K562 (cell line): Measurements from ENCODE around the gene DSCAM. TPM values are rescaled to one million over a fixed set of nuclear protein-coding genes. Genes with fewer than 3 reads are reported as not detected.

Source experiments
- ATAC-seq: fragments of 200-7000 bp; cut with Tn5 transposase; 3 replicates; pipeline ENCODE4 v1.9.1; 2020; ENCODE audit warnings: moderate library complexity
- BruUV-seq: library from RNA; stranded (reverse); fragments of 400-500 nt; replicated peaks from 2 replicates; lab custom pipeline; 2021; lab: Mats Ljungman, UMichigan
- CTCF ChIA-PET: fragments of 300-600 bp; formaldehyde crosslinking; extraction: SDS; loops from one replicate; lab custom pipeline; 2021; ENCODE audit warnings: low intra/inter-chr PET ratio; lab: Yijun Ruan, JAX
- POLR2A ChIA-PET: fragments of 300-600, 350-650 bp; sonication (Branson Sonifier 250); formaldehyde crosslinking; extraction: SDS; loops from one replicate; lab custom pipeline; 2021; ENCODE audit warnings: antibody characterized with exemption, inconsistent platforms; lab: Yijun Ruan, JAX
- DNase-seq, 4 experiments: peaks; one replicate each; pipeline versions ENCODE4 v3.0.0 to v3.0.0-alpha.2; 2011 to 2018; ENCODE audit warnings: low spot score in 3 of 4, mixed read lengths in 3 of 4; ENCODE audit errors: extremely low read depth in 1 of 4
- FAIRE-seq: peaks from 2 replicates; lab custom pipeline; 2011; peaks lifted over from hg19 to GRCh38; lab: Jason Lieb, UNC
- H2AFZ ChIP-seq: 2 replicates; pipeline ENCODE4 v1.6.0; 2011; ENCODE audit warnings: low read depth, low read length, control low read depth, inconsistent platforms
- H3K27ac ChIP-seq: fragments of 200-600 bp; 3 replicates; pipeline ENCODE4 v1.8.0; 2011; ENCODE audit warnings: low read depth, mild to moderate bottlenecking, control low read depth, inconsistent platforms, low read length, moderate library complexity, mixed read lengths; ENCODE audit errors: extremely low read depth
- H3K27me3 ChIP-seq, 2 experiments: fragments of 300-600 bp in 1 of 2; 2 replicates in 1 of 2; 3 replicates in 1 of 2; pipeline versions ENCODE4 v1.6.0 to v1.8.0; 2011; ENCODE audit warnings: inconsistent platforms in 2 of 2, low read length in 2 of 2, mild to moderate bottlenecking in 1 of 2, mixed read lengths in 1 of 2, moderate library complexity in 1 of 2; ENCODE audit not compliant: control insufficient read depth in 2 of 2, insufficient read depth in 2 of 2
- H3K36me3 ChIP-seq: fragments of 300-600 bp; 3 replicates; pipeline ENCODE4 v1.8.0; 2011; ENCODE audit warnings: mild to moderate bottlenecking, low read length, inconsistent platforms; ENCODE audit not compliant: control insufficient read depth, insufficient read depth
- H3K4me1 ChIP-seq, 2 experiments: fragments of 200-600 bp in 1 of 2; replicated peaks in 1 of 2; 2 replicates in 1 of 2; 3 replicates in 1 of 2; pipeline versions ENCODE4 v1.5.1 to v1.8.0; 2011; ENCODE audit warnings: inconsistent platforms in 2 of 2, low read length in 2 of 2, mild to moderate bottlenecking in 1 of 2, mixed read lengths in 1 of 2, moderate library complexity in 1 of 2; ENCODE audit not compliant: control insufficient read depth in 2 of 2, insufficient read depth in 2 of 2
- H3K4me2 ChIP-seq: 2 replicates; pipeline ENCODE4 v1.6.1; 2011; ENCODE audit warnings: low read length, control low read depth, inconsistent platforms, mixed read lengths; ENCODE audit not compliant: insufficient read depth
- H3K4me3 ChIP-seq: fragments of 200-600 bp; sonication (generic), shearing (Covaris generic); 2 replicates; pipeline ENCODE4 v1.5.1; 2016; ENCODE audit warnings: control low read depth, inconsistent platforms
- H3K79me2 ChIP-seq: fragments of 200-600 bp; 3 replicates; pipeline ENCODE4 v1.8.0; 2011; ENCODE audit warnings: low read length, inconsistent platforms; ENCODE audit not compliant: control insufficient read depth, insufficient read depth
- H3K9ac ChIP-seq, 2 experiments: 2 replicates each; pipeline versions ENCODE4 v1.6.0 to v1.6.1; 2011; ENCODE audit warnings: low read depth in 2 of 2, low read length in 2 of 2, control low read depth in 1 of 2, inconsistent platforms in 1 of 2, mild to moderate bottlenecking in 1 of 2, mixed read lengths in 1 of 2; ENCODE audit not compliant: insufficient read depth in 1 of 2
- H3K9me1 ChIP-seq: one replicate; pipeline ENCODE4 v1.6.0; 2011; ENCODE audit warnings: inconsistent platforms, mild to moderate bottlenecking, low read length, moderate library complexity; ENCODE audit not compliant: control insufficient read depth, insufficient read depth
- H3K9me3 ChIP-seq: replicated peaks from 2 replicates; pipeline ENCODE4 v1.5.1; 2011; ENCODE audit warnings: low read depth, low read length, inconsistent platforms; ENCODE audit not compliant: control insufficient read depth, insufficient read depth
- H4K20me1 ChIP-seq: replicated peaks from 2 replicates; pipeline ENCODE4 v1.6.1; 2011; ENCODE audit warnings: low read length, inconsistent platforms, mixed read lengths; ENCODE audit not compliant: control insufficient read depth, insufficient read depth
- CBX5 ChIP-seq: IDR thresholded peaks from 2 replicates; pipeline ENCODE4 v1.6.1; 2014; ENCODE audit warnings: low read depth, borderline replicate concordance
- CUX1 ChIP-seq: fragments of 200-800 bp; sonication (Bioruptor generic); IDR thresholded peaks from 2 replicates; pipeline ENCODE4 v1.6.1; 2016; ENCODE audit warnings: missing genetic modification characterization, missing compliant biosample characterization
- HDAC3 ChIP-seq: fragments of 450-650 bp; IDR thresholded peaks from 2 replicates; pipeline ENCODE4 v1.6.1; 2018; ENCODE audit warnings: borderline replicate concordance, mild to moderate bottlenecking, moderate library complexity; ENCODE audit not compliant: partially characterized antibody
- NONO ChIP-seq, 2 experiments: fragments of 200-400 bp in 1 of 2; fragments of 450-650 bp in 1 of 2; formaldehyde crosslinking in 1 of 2; IDR thresholded peaks; 2 replicates each; pipeline ENCODE4 v1.6.1; 2017; ENCODE audit warnings: low read depth in 2 of 2, mild to moderate bottlenecking in 2 of 2, moderate library complexity in 2 of 2, low read length in 1 of 2
- NR2C2 ChIP-seq, 2 experiments: fragments of 200-800 bp in 1 of 2; sonication (Bioruptor generic) in 1 of 2; sonication (generic) in 1 of 2; formaldehyde crosslinking in 1 of 2; IDR thresholded peaks; 2 replicates each; pipeline versions ENCODE4 v1.6.1 to v1.8.0; 2016 to 2022; ENCODE audit warnings: mild to moderate bottlenecking in 1 of 2, missing compliant biosample characterization in 1 of 2, missing genetic modification characterization in 1 of 2, missing genetic modification reagents in 1 of 2
- POLR2G ChIP-seq: fragments of 200-400 bp; formaldehyde crosslinking; IDR thresholded peaks from 2 replicates; pipeline ENCODE4 v1.6.1; 2017; ENCODE audit warnings: low read depth, mild to moderate bottlenecking, antibody characterized with exemption, low read length, moderate library complexity
- SETDB1 ChIP-seq: IDR thresholded peaks from one replicate; pipeline ENCODE4 v1.6.1; 2012; ENCODE audit warnings: low read length, control low read depth, inconsistent platforms
- TOE1 ChIP-seq, 2 experiments: fragments of 450-650 bp in 1 of 2; sonication (generic) in 1 of 2; formaldehyde crosslinking in 1 of 2; IDR thresholded peaks; 2 replicates each; pipeline versions ENCODE4 v1.7.1 to v1.8.0; 2016 to 2022; ENCODE audit warnings: borderline replicate concordance in 2 of 2, mild to moderate bottlenecking in 2 of 2, antibody characterized with exemption in 1 of 2, inconsistent platforms in 1 of 2, low read depth in 1 of 2, missing genetic modification reagents in 1 of 2, moderate library complexity in 1 of 2
- ZFP30 ChIP-seq: fragments of 250-450 bp; sonication (Bioruptor Pico); IDR thresholded peaks from 2 replicates; pipeline ENCODE4 v1.8.0; 2022; ENCODE audit warnings: moderate library complexity, mild to moderate bottlenecking, inconsistent platforms, borderline replicate concordance
- ZHX1 ChIP-seq: fragments of 150-350 bp; conservative IDR thresholded peaks from 2 replicates; pipeline ENCODE4 v1.6.1; 2014; ENCODE audit warnings: low read length
- ZNF695 ChIP-seq: fragments of 450-650 bp; formaldehyde crosslinking; IDR thresholded peaks from 2 replicates; pipeline ENCODE4 v1.4.0; 2020; ENCODE audit warnings: mild to moderate bottlenecking, moderate library complexity
- ZNF77 ChIP-seq: fragments of 250-450 bp; sonication (Bioruptor Pico); IDR thresholded peaks from 2 replicates; pipeline ENCODE4 v1.5.0; 2020
- WGBS: fragments of 100-300 bp; shearing (Covaris generic); methylation state at CpG from one replicate; pipeline ENCODE4 v1.1.6; 2016; ENCODE audit warnings: low coverage, mixed read lengths; ENCODE audit not compliant: insufficient coverage; ENCODE audit errors: missing lambda C conversion rate; 5-methylcytosine and 5-hydroxymethylcytosine counted together
- in situ Hi-C: fragments of 300-500 bp; cut with MboI; formaldehyde crosslinking; loops from 4 replicates; pipeline ENCODE4 v1.15.0; 2018; ENCODE audit warnings: inconsistent platforms, mixed read lengths
- intact Hi-C: fragments of 100-400 bp; cut with micrococcal nuclease; formaldehyde crosslinking; loops from 2 replicates; pipeline ENCODE4 v1.14.2; 2022
- polyA plus RNA-seq, 8 experiments: library from polyadenylated mRNA; depleted of rRNA in 4 of 8; stranded (reverse) in 5 of 8; unstranded in 3 of 8; fragments of >200 nt; fragmentation: Nextera tagmentation in 2 of 8; fragmentation: Illumina TruSeq in 1 of 8; extraction: Ambion mirVana in 2 of 8; extraction: Trizol in 1 of 8; gene quantifications; 2 replicates each; pipeline versions ENCODE4 v1.2.1 to v1.2.3, GENCODE V29; 2011 to 2014; ENCODE audit warnings: inconsistent platforms in 1 of 8, missing spikeins in 1 of 8
- total RNA-seq, 7 experiments: library from RNA; depleted of rRNA in 6 of 7; stranded (reverse); fragments of >200 nt in 6 of 7; fragmentation: Illumina TruSeq in 2 of 7; extraction: Trizol in 2 of 7; gene quantifications; 2 replicates each; pipeline versions ENCODE4 v1.2.1 to v1.2.3, GENCODE V29; 2011 to 2021; ENCODE audit warnings: low replicate concordance in 1 of 7

The DSCAM gene
- total and polyA plus RNA-seq, 9 of the 15 experiments (the other 6 are each of a cell fraction or from before 2014, with no cell fraction given), result not detected

- TF ChIP-seq ZHX1, result no peak
- no peak for TF ChIP-seq NR2C2 (CRISPR knock-in tag; IDR thresholded peaks at IDR 0.05)
- TF ChIP-seq NR2C2 (tag; IDR thresholded peaks at IDR 0.05), result no peak
- no peak for TF ChIP-seq NONO (IDR thresholded peaks at IDR 0.05; ENCODE audit: low read depth in 2 of 2, low read length in 1 of 2)
- no peak for TF ChIP-seq ZNF77
- no peak for TF ChIP-seq POLR2G
- no peak for TF ChIP-seq SETDB1
- no peak for TF ChIP-seq ZNF695 (CRISPR knock-in tag)
Measured at GRCh38 chr21:40331804-40332203, 515.2 kb downstream of the DSCAM start (continued).

GRCh38 chr21:40331172-40331571 lies 515.8 kb downstream of the DSCAM start:
- WGBS, result under 1% methylated on average over 9 of the region's 9 CpGs

More at GRCh38 chr21:40331172-40331571, 515.8 kb downstream of the DSCAM start:
- no peaks in the 10 kb centered on the region for H3K79me2 ChIP-seq
- no TSS peak for BruUV-seq
- TF ChIP-seq TOE1 (IDR thresholded peaks at IDR 0.05; ENCODE audit: borderline replicate concordance) (no peak), TOE1 (CRISPR knock-in tag; IDR thresholded peaks at IDR 0.05; ENCODE audit: borderline replicate concordance, low read depth) (no peak), CUX1 (CRISPR knock-in tag) (no peak), CBX5 (no peak), HDAC3 (no peak), ZFP30 (no peak)
- H3K9ac ChIP-seq, result no peak overlapping the region
- no peaks in the 10 kb centered on the region for H3K27me3 ChIP-seq
- intact Hi-C loops, result no loop called here
- H4K20me1 ChIP-seq, result no peaks in the 10 kb centered on the region
- H2AFZ ChIP-seq, result no peak overlapping the region
- H3K27ac ChIP-seq, result no peak overlapping the region
- no peak for ATAC-seq
- H3K4me2 ChIP-seq, result no peak overlapping the region
- ChIA-PET POLR2A (interaction anchor here (0.6 to 1.2 kb wide), 2 partner anchors 10 to 330 kb away, joined by 3 read pairs; no protein-coding TSS in a partner anchor), CTCF (no interaction called here)
- H3K9me3 ChIP-seq, result no peaks in the 10 kb centered on the region; the same call in 1 of the 2 replicates
- no peaks in the 10 kb centered on the region for H3K9me1 ChIP-seq
- no peaks in the 10 kb centered on the region for H3K36me3 ChIP-seq
- no peak for FAIRE-seq
- no peak overlapping the region for H3K4me3 ChIP-seq
- no peaks in the 10 kb centered on the region for H3K4me1 ChIP-seq
- no peak for DNase-seq
- in situ Hi-C loops, result no loop called here
